IMR-90 (cell line): ENCODE data around the gene ARAP2. TPM values are rescaled to one million over a fixed set of nuclear protein-coding genes. Genes with fewer than 3 reads are reported as not detected.

Experiments
- ATAC-seq: fragments of 200-7000 bp; cut with Tn5 transposase; 2 replicates; pipeline ENCODE4 v1.9.1; 2020; ENCODE audit warnings: low read depth, mild to moderate bottlenecking, moderate library complexity
- BruUV-seq: library from RNA; stranded (reverse); fragments of 400-500 nt; replicated peaks from 2 replicates; lab custom pipeline; 2021; lab: Mats Ljungman, UMichigan
- CTCF ChIA-PET: fragments of 300-600 bp; formaldehyde crosslinking; extraction: SDS; loops from one replicate; lab custom pipeline; 2021; ENCODE audit warnings: antibody characterized with exemption; lab: Yijun Ruan, JAX
- POLR2A ChIA-PET: fragments of 300-600 bp; sonication (Branson Sonifier 250); formaldehyde crosslinking; loops from one replicate; lab custom pipeline; 2022; ENCODE audit warnings: antibody characterized with exemption; ENCODE audit not compliant: unreplicated experiment; lab: Charles Lee
- DNase-seq: peaks from one replicate; pipeline ENCODE4 v3.0.0; 2013
- H2AFZ ChIP-seq: replicated peaks from 2 replicates; pipeline ENCODE3; 2013; ENCODE audit warnings: low read length, mild to moderate bottlenecking; ENCODE audit not compliant: poor library complexity
- H2AK5ac ChIP-seq: 2 replicates; pipeline ENCODE4 v1.6.1; 2013; ENCODE audit warnings: low read depth, low read length, inconsistent platforms
- H2AK9ac ChIP-seq: replicated peaks from 2 replicates; pipeline ENCODE3; 2013; ENCODE audit warnings: mild to moderate bottlenecking, low read depth, low read length, moderate library complexity; ENCODE audit not compliant: poor library complexity
- H2BK120ac ChIP-seq: 2 replicates; pipeline ENCODE4 v1.6.1; 2013; ENCODE audit warnings: low read depth, low read length, inconsistent platforms
- H2BK15ac ChIP-seq: 3 replicates; pipeline ENCODE4 v1.6.1; 2013; ENCODE audit warnings: low read depth, low read length, inconsistent platforms
- H2BK20ac ChIP-seq: 2 replicates; pipeline ENCODE4 v1.6.1; 2013; ENCODE audit warnings: low read depth, mild to moderate bottlenecking, inconsistent platforms, low read length, moderate library complexity
- H2BK5ac ChIP-seq: 2 replicates; pipeline ENCODE4 v1.6.1; 2013; ENCODE audit warnings: mild to moderate bottlenecking, low read depth, low read length, inconsistent platforms; ENCODE audit not compliant: poor library complexity, severe bottlenecking
- H3K14ac ChIP-seq: replicated peaks from 2 replicates; pipeline ENCODE4 v1.6.1; 2013; ENCODE audit warnings: low read depth, low read length, inconsistent platforms
- H3K18ac ChIP-seq: 2 replicates; pipeline ENCODE4 v1.6.1; 2013; ENCODE audit warnings: low read depth, low read length, control low read depth
- H3K23ac ChIP-seq: 2 replicates; pipeline ENCODE4 v1.6.1; 2013; ENCODE audit warnings: low read depth, low read length, inconsistent platforms
- H3K27ac ChIP-seq: 2 replicates; pipeline ENCODE4 v1.5.1; 2013; ENCODE audit warnings: mild to moderate bottlenecking, control low read depth, low read length; ENCODE audit not compliant: insufficient read depth
- H3K27me3 ChIP-seq: 2 replicates; pipeline ENCODE4 v1.6.1; 2013; ENCODE audit warnings: low read length; ENCODE audit not compliant: control insufficient read depth, insufficient read depth
- H3K36me3 ChIP-seq: 2 replicates; pipeline ENCODE4 v1.6.1; 2013; ENCODE audit warnings: low read length, mixed read lengths; ENCODE audit not compliant: control insufficient read depth, insufficient read depth
- H3K4ac ChIP-seq: 2 replicates; pipeline ENCODE4 v1.6.1; 2013; ENCODE audit warnings: low read depth, low read length, inconsistent platforms
- H3K4me1 ChIP-seq: 2 replicates; pipeline ENCODE4 v1.6.1; 2013; ENCODE audit warnings: low read length, mixed read lengths; ENCODE audit not compliant: control insufficient read depth, insufficient read depth
- H3K4me2 ChIP-seq: 2 replicates; pipeline ENCODE4 v1.6.1; 2013; ENCODE audit warnings: low read depth, mild to moderate bottlenecking, control low read depth, low read length, moderate library complexity
- H3K4me3 ChIP-seq: 2 replicates; pipeline ENCODE4 v1.5.1; 2013; ENCODE audit warnings: low read depth, mild to moderate bottlenecking, control low read depth, low read length, moderate library complexity; ENCODE audit not compliant: insufficient read depth
- H3K56ac ChIP-seq: 2 replicates; pipeline ENCODE4 v1.6.1; 2013; ENCODE audit warnings: low read length, inconsistent platforms; ENCODE audit not compliant: insufficient read depth; ENCODE audit errors: extremely low read depth
- H3K79me1 ChIP-seq, 2 experiments: 2 replicates each; pipeline ENCODE4 v1.6.1; 2013; ENCODE audit warnings: low read length in 2 of 2, inconsistent platforms in 1 of 2, low read depth in 1 of 2
- H3K9ac ChIP-seq: 2 replicates; pipeline ENCODE4 v1.6.1; 2013; ENCODE audit warnings: low read depth, low read length, control low read depth
- H3K9me1 ChIP-seq: 2 replicates; pipeline ENCODE4 v1.6.1; 2013; ENCODE audit warnings: low read length, inconsistent platforms; ENCODE audit not compliant: insufficient read depth
- H3K9me3 ChIP-seq: 2 replicates; pipeline ENCODE4 v1.6.1; 2013; ENCODE audit warnings: low read length; ENCODE audit not compliant: control insufficient read depth, insufficient read depth
- H4K20me1 ChIP-seq: 2 replicates; pipeline ENCODE4 v1.6.1; 2013; ENCODE audit warnings: low read length, inconsistent platforms; ENCODE audit not compliant: insufficient read depth
- H4K5ac ChIP-seq: 2 replicates; pipeline ENCODE4 v1.6.1; 2013; ENCODE audit warnings: mild to moderate bottlenecking, low read depth, low read length, control low read depth
- H4K8ac ChIP-seq, 2 experiments: 2 replicates each; pipeline ENCODE4 v1.6.1; 2013; ENCODE audit warnings: low read depth in 2 of 2, low read length in 2 of 2, control low read depth in 1 of 2, inconsistent platforms in 1 of 2
- H4K91ac ChIP-seq: 2 replicates; pipeline ENCODE4 v1.6.1; 2013; ENCODE audit warnings: low read depth, low read length, inconsistent platforms; ENCODE audit not compliant: insufficient read depth
- BHLHE40 ChIP-seq: fragments of 150-350 bp; IDR thresholded peaks from 2 replicates; pipeline ENCODE4 v1.6.1; 2016; ENCODE audit warnings: mild to moderate bottlenecking, low read depth, low read length
- CHD1 ChIP-seq: IDR thresholded peaks from 2 replicates; pipeline ENCODE4 v1.6.1; 2012; ENCODE audit warnings: low read depth, low read length, improper control_type of control experiment
- CTCF ChIP-seq: conservative IDR thresholded peaks from 2 replicates; pipeline ENCODE4 v1.5.1; 2012; ENCODE audit warnings: mild to moderate bottlenecking, low read depth, low read length, improper control_type of control experiment
- ELK1 ChIP-seq: fragments of 150-350 bp; IDR thresholded peaks from 2 replicates; pipeline ENCODE4 v1.6.1; 2016; ENCODE audit warnings: low read depth, mild to moderate bottlenecking, low read length, moderate library complexity, borderline replicate concordance
- FOS ChIP-seq: fragments of 150-350 bp; IDR thresholded peaks from 2 replicates; pipeline ENCODE4 v1.6.1; 2016; ENCODE audit warnings: low read depth, low read length
- MAZ ChIP-seq: IDR thresholded peaks from 2 replicates; pipeline ENCODE4 v1.6.1; 2012; ENCODE audit warnings: low read depth, mild to moderate bottlenecking, low read length, improper control_type of control experiment, moderate library complexity, borderline replicate concordance
- MXI1 ChIP-seq: IDR thresholded peaks from 2 replicates; pipeline ENCODE4 v1.6.1; 2012; ENCODE audit warnings: low read depth, mild to moderate bottlenecking, low read length, moderate library complexity, borderline replicate concordance
- NFE2L2 ChIP-seq: fragments of 150-350 bp; IDR thresholded peaks from 2 replicates; pipeline ENCODE4 v1.6.1; 2016; ENCODE audit warnings: low read depth, mild to moderate bottlenecking, low read length
- RAD21 ChIP-seq: IDR thresholded peaks from 2 replicates; pipeline ENCODE4 v1.6.1; 2012; ENCODE audit warnings: low read length, improper control_type of control experiment
- RCOR1 ChIP-seq: IDR thresholded peaks from 2 replicates; pipeline ENCODE4 v1.6.1; 2012; ENCODE audit warnings: mild to moderate bottlenecking, low read length, improper control_type of control experiment; ENCODE audit not compliant: insufficient replicate concordance
- RFX5 ChIP-seq: IDR thresholded peaks from 2 replicates; pipeline ENCODE4 v1.8.0; 2012; ENCODE audit warnings: low read depth, mild to moderate bottlenecking, low read length, moderate library complexity
- SMC3 ChIP-seq: fragments of 150-350 bp; IDR thresholded peaks from 2 replicates; pipeline ENCODE4 v1.6.1; 2016; ENCODE audit warnings: low read depth, mild to moderate bottlenecking, antibody characterized with exemption, low read length, moderate library complexity
- USF2 ChIP-seq: fragments of 150-350 bp; IDR thresholded peaks from 2 replicates; pipeline ENCODE4 v1.6.1; 2017; ENCODE audit warnings: mild to moderate bottlenecking, antibody characterized with exemption, low read length, low read depth
- dilution Hi-C: fragments of 300-500 bp; cut with HindIII; formaldehyde crosslinking; loops from one replicate; pipeline ENCODE4 v1.14.3; 2018; ENCODE audit warnings: low sequenced_read_pairs; ENCODE audit not compliant: unreplicated experiment
- in situ Hi-C: fragments of 300-500 bp; cut with MboI; formaldehyde crosslinking; loops from 3 replicates; pipeline ENCODE4 v1.14.3; 2019; ENCODE audit warnings: low sequenced_read_pairs, inconsistent platforms, mixed read lengths
- intact Hi-C: fragments of 100-400 bp; cut with micrococcal nuclease; formaldehyde crosslinking; loops from 2 replicates; pipeline ENCODE4 v1.10.0; 2022
- polyA plus RNA-seq, 3 experiments: library from polyadenylated mRNA; depleted of rRNA; stranded (reverse); fragments of >200 nt; gene quantifications; 2 replicates each; pipeline ENCODE4 v1.2.3, GENCODE V29; 2012; ENCODE audit warnings: low replicate concordance in 1 of 3
- total RNA-seq: library from RNA; depleted of rRNA; stranded (reverse); fragments of >200 nt; gene quantifications from 2 replicates; pipeline ENCODE4 v1.2.3, GENCODE V29; 2012

Gene ARAP2
- total and polyA plus RNA-seq, 2 of the 4 experiments (the other 2 are of a cell fraction), result 0.32 to 1.8 TPM

- ATAC-seq, result no peak
- CTCF ChIA-PET, result no interaction called here
These were observed 207.2 kb downstream of the ARAP2 start for GRCh38 chr4:36037127-36037526.

More at GRCh38 chr4:36037127-36037526, 207.2 kb downstream of the ARAP2 start:
- H3K27me3 ChIP-seq, result no peaks in the 10 kb centered on the region
- no peak overlapping the region for H2BK120ac ChIP-seq
- no peak overlapping the region for H3K4me2 ChIP-seq
- H2BK15ac ChIP-seq, result no peak overlapping the region
- POLR2A ChIA-PET, result no interaction called here
- H2BK5ac ChIP-seq, result no peak overlapping the region
- dilution Hi-C loops, result no loop called here
- no peak overlapping the region for H4K5ac ChIP-seq
- no peak overlapping the region for H3K14ac ChIP-seq
- no peak overlapping the region for H3K56ac ChIP-seq
- H3K27ac ChIP-seq, result no peak overlapping the region
- in situ Hi-C loops, result no loop called here
- H3K9ac ChIP-seq, result no peak overlapping the region
- no peak for DNase-seq
- no peak overlapping the region for H2AK5ac ChIP-seq
- H2AFZ ChIP-seq, result no peak overlapping the region
- H3K4me1 ChIP-seq, result no peaks in the 10 kb centered on the region
- no peak overlapping the region for H4K91ac ChIP-seq
- no peak overlapping the region for H3K4me3 ChIP-seq
- H3K9me3 ChIP-seq, result peaks cover 4% of the 10 kb centered on the region; the same call in 1 of the 2 replicates
- no peaks in the 10 kb centered on the region for H3K9me1 ChIP-seq
- no peak overlapping the region for H4K8ac ChIP-seq
- no TSS peak for BruUV-seq
- H2BK20ac ChIP-seq, result no peak overlapping the region
- H3K4ac ChIP-seq, result no peak overlapping the region
- H3K79me1 ChIP-seq, result no peaks in the 10 kb centered on the region
- H2AK9ac ChIP-seq, result no peak overlapping the region
- no peak for TF ChIP-seq BHLHE40
- TF ChIP-seq CTCF, result no peak
- no peak for TF ChIP-seq USF2
- no peak for TF ChIP-seq SMC3
- TF ChIP-seq MXI1, result no peak
- TF ChIP-seq RCOR1, result no peak
- no peak for TF ChIP-seq MAZ
- TF ChIP-seq RFX5, result no peak
- no peak for TF ChIP-seq RAD21
- TF ChIP-seq NFE2L2, result no peak
- TF ChIP-seq FOS, result no peak
- no peak for TF ChIP-seq ELK1
- no peak for TF ChIP-seq CHD1
- no peaks in the 10 kb centered on the region for H4K20me1 ChIP-seq
- no peaks in the 10 kb centered on the region for H3K36me3 ChIP-seq
- intact Hi-C loops, result no loop called here
- no peak overlapping the region for H3K23ac ChIP-seq
- H3K18ac ChIP-seq, result no peak overlapping the region
